ENCODE data around the gene TMEM140.

The TMEM140 gene

GRCh38 chr7:135175931-135176330, 28.1 kb downstream of the TMEM140 start:
- DNase-seq, result no peak

DNA sequence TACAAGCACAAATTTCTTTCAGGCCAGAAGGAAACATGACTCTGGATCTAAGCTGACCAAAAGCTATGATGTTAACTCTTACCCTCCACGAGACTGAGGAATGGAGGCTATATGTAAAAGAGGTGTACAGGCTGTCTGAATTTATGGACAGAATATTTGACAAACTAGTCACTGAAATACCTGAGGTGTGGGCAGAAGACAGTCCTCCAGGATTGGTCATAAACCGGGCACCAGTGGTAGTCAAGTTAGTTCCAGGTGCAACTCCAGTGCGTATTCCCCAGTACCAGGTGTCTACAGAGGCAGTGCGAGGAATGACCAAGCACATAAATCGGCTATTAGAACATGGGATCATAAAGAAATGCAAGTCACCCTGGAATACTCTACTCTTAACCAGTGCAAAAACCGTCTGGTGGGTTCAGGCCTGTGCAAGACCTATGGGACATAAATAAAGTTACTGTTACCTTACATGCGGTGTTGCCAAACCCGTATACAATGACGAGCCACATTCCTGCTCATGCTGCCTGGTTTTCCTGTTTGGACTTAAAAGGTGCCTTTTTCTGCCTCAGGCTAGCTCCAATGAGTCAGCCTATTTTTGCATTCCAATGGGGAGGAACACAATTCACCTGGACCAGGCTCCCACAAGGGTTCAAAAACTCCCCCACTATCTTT, 29.3 kb downstream of the TMEM140 start:
- no peak for DNase-seq

GRCh38 chr7:135178364-135178763, 30.5 kb downstream of the TMEM140 start:
- DNase-seq, result no peak

DNA sequence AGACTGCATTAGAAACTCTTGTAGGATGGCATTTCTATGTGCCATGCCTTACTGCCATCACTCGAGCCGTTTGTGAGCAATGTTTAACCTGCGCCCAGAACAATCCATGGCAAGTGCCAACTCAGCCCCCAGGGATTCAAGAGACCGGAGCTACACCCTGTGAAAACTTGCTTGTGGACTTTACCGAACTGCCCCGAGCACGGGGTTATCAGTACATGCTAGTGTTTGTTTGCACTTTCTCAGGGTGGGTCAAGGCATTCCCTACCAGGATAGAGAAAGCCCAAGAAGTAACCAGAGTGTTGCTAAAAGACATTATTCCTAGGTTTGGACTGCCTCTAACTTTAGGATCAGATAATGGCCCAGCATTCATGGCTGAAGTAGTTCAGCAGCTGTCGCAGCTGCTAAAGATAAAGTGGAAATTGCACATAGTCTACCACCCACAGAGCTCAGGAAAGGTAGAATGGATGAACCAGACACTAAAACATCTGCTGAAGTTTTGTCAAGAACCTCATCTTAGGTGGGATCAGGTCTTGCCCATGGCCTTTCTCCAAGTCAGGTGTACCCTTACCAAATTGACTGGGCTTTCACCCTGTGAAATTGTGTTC, 31.6 kb downstream of the TMEM140 start:
- DNase-seq, result no peak

DNA sequence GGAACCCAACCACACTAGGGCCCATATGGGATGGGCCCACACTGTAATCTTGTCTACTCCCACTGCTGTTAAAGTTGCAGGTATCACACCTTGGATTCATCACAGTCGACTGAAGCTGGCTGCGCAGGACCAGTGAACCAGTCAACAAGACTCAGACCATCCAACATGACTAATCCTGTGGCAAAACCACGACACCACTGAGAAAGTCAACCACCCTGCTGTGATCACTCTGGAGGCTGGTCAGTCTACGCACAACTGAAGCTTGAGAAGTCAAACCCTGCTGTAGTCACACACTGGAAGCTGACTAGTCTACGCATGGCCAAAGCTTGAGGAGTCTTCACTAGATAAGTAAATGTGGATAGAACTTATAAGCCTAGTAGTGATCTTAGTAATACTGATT, 32.2 kb downstream of the TMEM140 start:
- no peak for DNase-seq

GRCh38 chr7:135181261-135181928, 33.5 kb downstream of the TMEM140 start:
- no peak for DNase-seq

- DNase-seq, result no peak
Observed at GRCh38 chr7:135181929-135182678, 34.2 kb downstream of the TMEM140 start.

DNA sequence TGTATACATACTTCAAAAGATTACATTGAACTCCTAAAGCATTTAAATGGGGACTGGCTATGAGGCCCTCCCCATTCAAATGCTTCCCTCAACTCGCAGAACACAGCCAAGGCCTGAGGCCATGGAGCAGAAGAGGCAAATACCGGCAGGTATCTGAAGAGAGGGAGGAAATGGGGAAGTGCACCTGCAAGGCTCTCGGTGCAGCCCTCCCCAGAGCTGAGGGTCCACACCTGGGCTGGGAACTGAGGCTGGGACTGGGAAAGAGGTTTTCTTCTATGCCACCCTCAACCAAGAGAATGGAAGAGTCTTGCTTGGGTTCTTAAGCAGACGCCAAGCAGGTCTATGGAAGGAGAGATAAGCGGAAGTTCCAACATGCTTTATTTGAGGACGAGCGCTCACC, 35.6 kb downstream of the TMEM140 start:
- DNase-seq, result no peak

GRCh38 chr7:135184254-135184841, 36.5 kb downstream of the TMEM140 start:
- DNase-seq, result no peak

DNA sequence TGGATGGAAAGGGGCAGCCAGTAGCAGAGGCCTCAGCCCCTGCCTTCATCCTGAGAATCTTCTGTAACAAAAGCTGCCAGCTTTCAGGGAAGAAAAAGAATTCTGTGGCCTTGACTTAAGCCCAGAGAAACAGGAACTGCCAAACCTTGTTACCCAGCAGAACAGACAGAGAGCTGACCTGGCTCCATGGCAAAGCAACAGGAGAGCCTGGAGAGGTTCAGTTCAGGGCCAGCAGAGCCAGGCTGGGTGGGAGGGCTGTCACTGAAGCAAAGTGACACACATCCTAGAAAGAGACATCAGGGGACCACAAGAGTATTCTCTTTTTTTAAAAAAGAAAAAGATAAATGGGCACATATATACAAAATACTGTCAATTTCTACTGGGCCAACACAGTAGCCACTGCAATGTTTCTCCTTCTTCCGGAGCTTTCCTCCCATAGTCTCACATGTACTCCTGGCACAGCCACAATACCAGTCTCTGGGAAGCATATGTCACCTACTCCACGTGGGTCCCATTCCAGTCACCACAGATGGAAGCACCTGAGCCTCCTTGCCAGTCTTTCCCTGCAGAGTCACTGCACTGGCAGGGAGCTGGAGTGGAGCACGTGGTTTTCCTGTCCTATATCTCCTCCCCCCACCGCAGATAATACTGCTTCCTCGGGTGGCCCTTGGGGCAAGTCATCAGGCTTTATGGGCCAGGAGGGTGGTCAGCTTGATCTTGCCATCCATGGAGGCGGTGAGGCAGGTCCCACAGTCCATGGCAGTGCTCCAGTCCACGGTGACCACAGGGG, 37.8 kb downstream of the TMEM140 start:
- peak in 1 of 14 donors; percentile 95 for DNase-seq

DNA sequence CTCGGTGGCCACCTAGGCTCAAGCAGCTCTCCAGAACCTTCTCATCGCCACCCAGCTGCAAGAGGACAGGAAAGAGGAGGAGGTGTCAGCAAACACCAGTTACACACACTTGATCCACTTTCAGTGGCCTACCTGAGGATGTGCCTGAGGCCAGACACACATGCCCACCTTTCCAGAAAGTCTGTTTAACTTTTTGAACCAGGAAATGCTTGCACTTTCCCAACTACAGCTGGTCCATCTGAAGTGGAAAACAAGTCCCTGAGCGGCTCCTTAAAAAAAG, 38.3 kb downstream of the TMEM140 start:
- no peak for DNase-seq

- no peak for DNase-seq
Observed at GRCh38 chr7:135186841-135187253, 39.0 kb downstream of the TMEM140 start.

- DNase-seq, result no peak
Observed at GRCh38 chr7:135188298-135188984, 40.6 kb downstream of the TMEM140 start.

- DNase-seq, result peak in 1 of 14 donors; percentile 69
Observed at GRCh38 chr7:135189221-135189662, 41.4 kb downstream of the TMEM140 start.

- no peak for DNase-seq
Observed at GRCh38 chr7:135189961-135190360, 42.1 kb downstream of the TMEM140 start.

DNA sequence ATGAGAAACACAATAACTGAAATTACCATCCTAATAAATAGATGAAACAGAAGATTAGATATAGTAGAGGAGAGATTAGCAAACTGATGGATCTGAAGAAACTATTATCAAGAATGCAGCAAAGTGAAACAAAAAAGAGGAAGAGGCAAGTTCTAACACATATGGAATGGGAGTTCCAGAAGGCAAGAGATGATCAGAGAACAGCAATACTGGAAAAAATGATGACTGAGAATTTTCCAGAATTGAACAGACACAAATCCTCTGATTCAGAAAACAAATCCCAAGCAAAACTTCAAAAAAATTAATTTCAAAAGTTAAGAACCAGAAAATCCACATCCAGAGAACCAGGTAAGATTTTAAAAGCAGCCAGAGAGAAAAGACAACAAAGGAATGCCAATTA, 42.8 kb downstream of the TMEM140 start:
- DNase-seq, result no peak

- no peak for DNase-seq
Observed at GRCh38 chr7:135192914-135193536, 45.2 kb downstream of the TMEM140 start.

- no peak for DNase-seq
Observed at GRCh38 chr7:135193615-135194081, 45.8 kb downstream of the TMEM140 start.

GRCh38 chr7:135194494-135195095, 46.7 kb downstream of the TMEM140 start:
- DNase-seq, result no peak

DNA sequence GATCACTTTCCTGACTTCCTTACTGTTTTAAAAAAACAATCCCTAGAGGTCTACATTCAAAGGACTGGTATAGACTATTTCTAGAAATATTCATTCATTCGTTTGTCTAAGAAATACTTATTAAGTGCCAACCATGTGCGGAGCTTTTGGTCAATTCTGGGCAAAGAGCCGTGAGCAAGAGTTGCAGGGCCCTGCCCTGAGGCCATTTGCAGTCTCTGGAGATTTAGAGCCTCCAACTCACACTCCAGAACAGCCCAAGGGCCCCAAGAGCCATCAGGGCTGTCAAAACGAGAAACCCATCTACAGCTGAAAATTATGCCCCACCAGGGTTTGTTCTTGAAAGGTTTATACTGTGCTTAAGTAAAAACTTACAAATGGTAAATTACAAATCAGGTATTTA, 47.3 kb downstream of the TMEM140 start:
- no peak for DNase-seq
